HepG2 (cell line): Measurements from ENCODE around the gene PGP. TPM values are rescaled to one million over a fixed set of nuclear protein-coding genes. Genes with fewer than 3 reads are reported as not detected.

Experiments used
- ARNTL ChIP-seq: sonication (generic); formaldehyde crosslinking; IDR thresholded peaks from 2 replicates; pipeline ENCODE4 v1.4.0; 2020; ENCODE audit warnings: mild to moderate bottlenecking, missing genetic modification reagents
- GLI4 ChIP-seq: sonication (generic); formaldehyde crosslinking; IDR thresholded peaks from 2 replicates; pipeline ENCODE4 v1.5.1; 2020; ENCODE audit warnings: missing genetic modification reagents, mild to moderate bottlenecking, moderate library complexity, borderline replicate concordance
- GPN1 ChIP-seq: sonication (generic); formaldehyde crosslinking; IDR thresholded peaks from 2 replicates; pipeline ENCODE4 v1.5.1; 2020; ENCODE audit warnings: missing genetic modification reagents, borderline replicate concordance
- HMG20B ChIP-seq: conservative IDR thresholded peaks from 2 replicates; pipeline ENCODE4 v1.6.1; 2016; ENCODE audit warnings: missing genetic modification reagents, missing compliant biosample characterization
- IRX3 ChIP-seq: sonication (generic); formaldehyde crosslinking; IDR thresholded peaks from 2 replicates; pipeline ENCODE4 v1.8.1; 2023; ENCODE audit warnings: mild to moderate bottlenecking, low read depth, missing genetic modification reagents, borderline replicate concordance
- ISX ChIP-seq: sonication (generic); formaldehyde crosslinking; conservative IDR thresholded peaks from 2 replicates; pipeline ENCODE4 v1.5.0; 2020; ENCODE audit warnings: missing genetic modification reagents
- KDM5A ChIP-seq: fragments of 200-600 bp; sonication (generic); IDR thresholded peaks from 2 replicates; pipeline ENCODE4 v1.7.0; 2018; ENCODE audit warnings: antibody characterized with exemption, mild to moderate bottlenecking, low read length, borderline replicate concordance
- KLF6 ChIP-seq: IDR thresholded peaks from 2 replicates; pipeline ENCODE4 v1.8.0; 2016; ENCODE audit warnings: missing biosample characterization, missing genetic modification reagents
- MBD4 ChIP-seq: IDR thresholded peaks from 2 replicates; pipeline ENCODE4 v1.6.1; 2012; ENCODE audit warnings: low read length, inconsistent platforms, borderline replicate concordance
- RAD51 ChIP-seq: fragments of 450-650 bp; IDR thresholded peaks from 2 replicates; pipeline ENCODE4 v1.6.1; 2016; ENCODE audit warnings: borderline replicate concordance
- SALL2 ChIP-seq: sonication (generic); formaldehyde crosslinking; IDR thresholded peaks from 2 replicates; pipeline ENCODE4 v1.8.1; 2023; ENCODE audit warnings: mild to moderate bottlenecking, missing genetic modification reagents, inconsistent platforms
- TEAD2 ChIP-seq: sonication (generic); formaldehyde crosslinking; IDR thresholded peaks from 2 replicates; pipeline ENCODE4 v1.9.0; 2021; ENCODE audit warnings: missing genetic modification reagents
- THAP11 ChIP-seq: IDR thresholded peaks from 2 replicates; pipeline ENCODE4 v1.6.1; 2016; ENCODE audit warnings: missing biosample characterization, missing genetic modification reagents
- ZNF30 ChIP-seq: sonication (generic); formaldehyde crosslinking; IDR thresholded peaks from 2 replicates; pipeline ENCODE4 v1.5.0; 2020; ENCODE audit warnings: mild to moderate bottlenecking, missing genetic modification reagents
- ZNF33A ChIP-seq: sonication (generic); formaldehyde crosslinking; IDR thresholded peaks from 2 replicates; pipeline ENCODE4 v1.5.1; 2020; ENCODE audit warnings: missing genetic modification reagents, mild to moderate bottlenecking, moderate library complexity, borderline replicate concordance
- ZNF431 ChIP-seq: sonication (generic); formaldehyde crosslinking; IDR thresholded peaks from 2 replicates; pipeline ENCODE4 v1.9.0; 2022; ENCODE audit warnings: missing genetic modification reagents, low read depth, mild to moderate bottlenecking, borderline replicate concordance
- ZNF766 ChIP-seq: sonication (generic); formaldehyde crosslinking; IDR thresholded peaks from 2 replicates; pipeline ENCODE4 v1.5.0; 2020; ENCODE audit warnings: missing genetic modification reagents, borderline replicate concordance
- ZNF816 ChIP-seq: sonication (generic); formaldehyde crosslinking; IDR thresholded peaks from 2 replicates; pipeline ENCODE4 v1.8.0; 2022; ENCODE audit warnings: missing genetic modification reagents, mild to moderate bottlenecking, borderline replicate concordance
- polyA plus RNA-seq, 8 experiments: library from polyadenylated mRNA; depleted of rRNA in 3 of 8; stranded (reverse) in 7 of 8; unstranded in 1 of 8; fragments of >200 nt; fragmentation: Illumina TruSeq in 4 of 8; extraction: Trizol in 4 of 8; gene quantifications; 2 replicates each; pipeline versions ENCODE4 v1.2.1 to v1.2.3, GENCODE V29; 2011 to 2016; ENCODE audit warnings: low read depth in 4 of 8, missing spikeins in 1 of 8, mixed read lengths in 1 of 8; ENCODE audit not compliant: insufficient read depth in 1 of 8
- total RNA-seq, 5 experiments: library from RNA; depleted of rRNA; stranded (reverse); fragments of >200 nt; fragmentation: Illumina TruSeq; extraction: Trizol; gene quantifications; 2 replicates each; pipeline ENCODE4 v1.2.3, GENCODE V29; 2016; ENCODE audit warnings: low read depth in 1 of 5
- TF ChIP-seq, protein P1 (sequence below): sonication (generic); formaldehyde crosslinking; conservative IDR thresholded peaks from 2 replicates; pipeline ENCODE4 v1.4.0; 2020; ENCODE audit warnings: missing genetic modification reagents
- TF ChIP-seq, protein P2 (sequence below): sonication (generic); formaldehyde crosslinking; IDR thresholded peaks from 2 replicates; pipeline ENCODE4 v1.8.0; 2022; ENCODE audit warnings: low read depth, missing genetic modification reagents
- TF ChIP-seq, protein P3 (sequence below): sonication (generic); formaldehyde crosslinking; IDR thresholded peaks from 2 replicates; pipeline ENCODE4 v1.5.1; 2020; ENCODE audit warnings: mild to moderate bottlenecking, missing genetic modification reagents
- TF ChIP-seq, protein P4 (sequence below): sonication (generic); formaldehyde crosslinking; IDR thresholded peaks from 2 replicates; pipeline ENCODE4 v1.4.0; 2020; ENCODE audit warnings: missing genetic modification reagents

Gene PGP
- total and polyA plus RNA-seq, 2 of the 13 experiments (the other 11 are each of a cell fraction or from before 2014, with no cell fraction given), result 7.3 to 18.3 TPM

DNA sequence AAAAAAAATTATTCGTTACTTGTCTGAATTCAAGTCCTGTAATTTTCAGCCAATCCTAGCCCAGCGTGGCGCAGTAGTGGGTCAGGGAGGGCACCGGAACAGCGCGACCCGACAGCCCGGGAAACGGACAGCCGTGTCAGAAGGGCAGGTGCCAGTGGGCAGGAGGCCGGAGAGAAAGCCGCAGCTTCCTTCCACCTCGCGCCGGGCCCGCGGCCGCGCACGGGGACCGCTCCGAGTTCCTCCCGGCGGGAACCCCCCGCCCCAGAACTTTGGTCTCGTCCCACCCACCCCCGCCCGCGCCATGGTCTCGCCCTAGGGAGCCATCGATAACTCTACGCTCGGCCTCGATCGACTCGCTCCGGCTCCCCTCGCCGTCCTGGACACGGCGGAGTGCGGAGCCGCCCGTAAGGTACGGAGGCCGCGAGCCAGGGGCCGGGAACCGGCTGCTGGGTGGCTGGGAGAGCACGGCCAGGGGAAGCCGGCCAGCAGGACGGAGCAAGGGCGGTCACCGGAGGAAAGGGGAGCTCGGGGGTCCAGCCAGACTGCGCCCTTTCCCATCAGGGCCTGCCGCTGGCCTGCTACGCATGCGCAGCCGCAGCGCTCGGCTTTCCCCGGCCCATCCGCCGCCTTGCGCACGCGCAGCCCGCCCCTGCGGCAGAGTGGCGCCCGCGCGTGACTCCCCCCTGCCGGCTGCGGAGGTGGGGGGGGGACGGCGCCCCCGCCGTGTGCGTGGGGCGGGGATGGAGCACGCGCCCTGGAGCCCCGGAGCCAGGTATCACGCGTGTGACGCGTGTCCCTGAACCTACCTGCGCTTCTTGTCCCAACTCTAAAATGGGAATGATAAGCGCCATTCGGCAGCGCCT is 9.3 kb downstream of the PGP start, which contains the start of gene MLST8 (continued):
- TF ChIP-seq ZNF33A (CRISPR knock-in tag) (no peak), RAD51 (no peak), ARNTL (CRISPR knock-in tag) (no peak), IRX3 (CRISPR knock-in tag) (no peak), ZNF816 (CRISPR knock-in tag) (no peak), GPN1 (CRISPR knock-in tag) (no peak), ZNF766 (CRISPR knock-in tag) (peak; percentile 16; the same call in 1 of the 2 replicates), KLF6 (CRISPR knock-in tag) (peak; percentile 82; the same call in 1 of the 2 replicates), MBD4 (no peak), ZNF30 (CRISPR knock-in tag) (peak; percentile 75; the same call in 1 of the 2 replicates), KDM5A (peak; percentile 94; the same call in 1 of the 2 replicates), THAP11 (CRISPR knock-in tag) (peak; percentile 89), GLI4 (CRISPR knock-in tag) (no peak), TEAD2 (no peak), ZNF431 (no peak), HMG20B (CRISPR knock-in tag) (no peak), SALL2 (CRISPR knock-in tag) (no peak), ISX (CRISPR knock-in tag) (no peak)
- TF ChIP-seq, protein P1, sequence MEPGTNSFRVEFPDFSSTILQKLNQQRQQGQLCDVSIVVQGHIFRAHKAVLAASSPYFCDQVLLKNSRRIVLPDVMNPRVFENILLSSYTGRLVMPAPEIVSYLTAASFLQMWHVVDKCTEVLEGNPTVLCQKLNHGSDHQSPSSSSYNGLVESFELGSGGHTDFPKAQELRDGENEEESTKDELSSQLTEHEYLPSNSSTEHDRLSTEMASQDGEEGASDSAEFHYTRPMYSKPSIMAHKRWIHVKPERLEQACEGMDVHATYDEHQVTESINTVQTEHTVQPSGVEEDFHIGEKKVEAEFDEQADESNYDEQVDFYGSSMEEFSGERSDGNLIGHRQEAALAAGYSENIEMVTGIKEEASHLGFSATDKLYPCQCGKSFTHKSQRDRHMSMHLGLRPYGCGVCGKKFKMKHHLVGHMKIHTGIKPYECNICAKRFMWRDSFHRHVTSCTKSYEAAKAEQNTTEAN, result no peak; the same call in 1 of the 2 replicates
- TF ChIP-seq, protein P2, sequence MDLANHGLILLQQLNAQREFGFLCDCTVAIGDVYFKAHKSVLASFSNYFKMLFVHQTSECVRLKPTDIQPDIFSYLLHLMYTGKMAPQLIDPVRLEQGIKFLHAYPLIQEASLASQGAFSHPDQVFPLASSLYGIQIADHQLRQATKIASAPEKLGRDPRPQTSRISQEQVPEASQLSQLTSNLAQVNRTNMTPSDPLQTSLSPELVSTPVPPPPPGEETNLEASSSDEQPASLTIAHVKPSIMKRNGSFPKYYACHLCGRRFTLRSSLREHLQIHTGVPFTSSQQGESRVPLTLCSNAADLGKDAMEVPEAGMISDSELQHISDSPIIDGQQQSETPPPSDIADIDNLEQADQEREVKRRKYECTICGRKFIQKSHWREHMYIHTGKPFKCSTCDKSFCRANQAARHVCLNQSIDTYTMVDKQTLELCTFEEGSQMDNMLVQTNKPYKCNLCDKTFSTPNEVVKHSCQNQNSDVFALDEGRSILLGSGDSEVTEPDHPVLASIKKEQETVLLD (CRISPR knock-in tag), result peak; percentile 67; the same call in 1 of the 2 replicates
- TF ChIP-seq, protein P3, sequence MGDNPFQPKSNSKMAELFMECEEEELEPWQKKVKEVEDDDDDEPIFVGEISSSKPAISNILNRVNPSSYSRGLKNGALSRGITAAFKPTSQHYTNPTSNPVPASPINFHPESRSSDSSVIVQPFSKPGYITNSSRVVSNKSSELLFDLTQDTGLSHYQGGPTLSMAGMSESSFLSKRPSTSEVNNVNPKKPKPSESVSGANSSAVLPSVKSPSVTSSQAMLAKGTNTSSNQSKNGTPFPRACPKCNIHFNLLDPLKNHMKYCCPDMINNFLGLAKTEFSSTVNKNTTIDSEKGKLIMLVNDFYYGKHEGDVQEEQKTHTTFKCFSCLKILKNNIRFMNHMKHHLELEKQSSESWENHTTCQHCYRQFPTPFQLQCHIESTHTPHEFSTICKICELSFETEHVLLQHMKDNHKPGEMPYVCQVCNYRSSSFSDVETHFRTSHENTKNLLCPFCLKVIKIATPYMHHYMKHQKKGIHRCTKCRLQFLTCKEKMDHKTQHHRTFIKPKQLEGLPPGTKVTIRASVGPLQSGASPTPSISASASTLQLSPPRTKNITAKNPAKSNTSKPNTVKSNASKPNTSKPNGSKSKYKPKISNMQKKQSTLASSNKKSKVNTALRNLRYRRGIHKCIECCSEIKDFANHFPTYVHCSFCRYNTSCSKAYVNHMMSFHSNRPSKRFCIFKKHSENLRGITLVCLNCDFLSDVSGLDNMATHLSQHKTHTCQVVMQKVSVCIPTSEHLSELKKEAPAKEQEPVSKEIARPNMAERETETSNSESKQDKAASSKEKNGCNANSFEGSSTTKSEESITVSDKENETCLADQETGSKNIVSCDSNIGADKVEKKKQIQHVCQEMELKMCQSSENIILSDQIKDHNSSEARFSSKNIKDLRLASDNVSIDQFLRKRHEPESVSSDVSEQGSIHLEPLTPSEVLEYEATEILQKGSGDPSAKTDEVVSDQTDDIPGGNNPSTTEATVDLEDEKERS, result no peak
- TF ChIP-seq, protein P4, sequence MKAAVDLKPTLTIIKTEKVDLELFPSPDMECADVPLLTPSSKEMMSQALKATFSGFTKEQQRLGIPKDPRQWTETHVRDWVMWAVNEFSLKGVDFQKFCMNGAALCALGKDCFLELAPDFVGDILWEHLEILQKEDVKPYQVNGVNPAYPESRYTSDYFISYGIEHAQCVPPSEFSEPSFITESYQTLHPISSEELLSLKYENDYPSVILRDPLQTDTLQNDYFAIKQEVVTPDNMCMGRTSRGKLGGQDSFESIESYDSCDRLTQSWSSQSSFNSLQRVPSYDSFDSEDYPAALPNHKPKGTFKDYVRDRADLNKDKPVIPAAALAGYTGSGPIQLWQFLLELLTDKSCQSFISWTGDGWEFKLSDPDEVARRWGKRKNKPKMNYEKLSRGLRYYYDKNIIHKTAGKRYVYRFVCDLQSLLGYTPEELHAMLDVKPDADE (CRISPR knock-in tag), result no peak
